H1 (cell line): Measurements from ENCODE around the gene GUCY2C. TPM values are rescaled to one million over a fixed set of nuclear protein-coding genes. Genes with fewer than 3 reads are reported as not detected.

ENCODE experiments used
- BCL11A ChIP-seq, 2 experiments: IDR thresholded peaks; one replicate each; pipeline ENCODE4 v1.6.1; 2011; ENCODE audit warnings: low read depth in 2 of 2, low read length in 2 of 2, mild to moderate bottlenecking in 2 of 2
- CHD1 ChIP-seq: IDR thresholded peaks from 2 replicates; pipeline ENCODE4 v1.6.1; 2012; ENCODE audit warnings: low read depth, low read length, improper control_type of control experiment
- HDAC2 ChIP-seq, 2 experiments: fragments of 300-600 bp in 1 of 2; sonication (generic) in 1 of 2; IDR thresholded peaks; 2 replicates each; pipeline ENCODE4 v1.6.1; 2011 to 2012; ENCODE audit warnings: low read depth in 2 of 2, low read length in 2 of 2, mild to moderate bottlenecking in 2 of 2, moderate library complexity in 2 of 2, borderline replicate concordance in 1 of 2, inconsistent platforms in 1 of 2
- NANOG ChIP-seq: IDR thresholded peaks from 2 replicates; pipeline ENCODE4 v1.6.1; 2011; ENCODE audit warnings: low read length, low read depth, mild to moderate bottlenecking, inconsistent platforms; ENCODE audit not compliant: insufficient read depth, poor library complexity, severe bottlenecking
- PHF8 ChIP-seq: fragments of 200-600 bp; sonication (generic); conservative IDR thresholded peaks from 2 replicates; pipeline ENCODE4 v1.7.1; 2012; ENCODE audit warnings: low read depth, mild to moderate bottlenecking, inconsistent platforms, low read length, moderate library complexity
- POLR2A ChIP-seq, 2 experiments: IDR thresholded peaks; 1 replicate in 1 of 2; 2 replicates in 1 of 2; pipeline ENCODE4 v1.6.1; 2011; ENCODE audit warnings: low read depth in 2 of 2, low read length in 2 of 2, mild to moderate bottlenecking in 2 of 2; ENCODE audit errors: control extremely low read depth in 1 of 2
- POU5F1 ChIP-seq: IDR thresholded peaks from 2 replicates; pipeline ENCODE4 v1.6.1; 2011; ENCODE audit warnings: low read depth, mild to moderate bottlenecking, low read length, moderate library complexity
- TAF1 ChIP-seq: IDR thresholded peaks from 2 replicates; pipeline ENCODE4 v1.6.1; 2011; ENCODE audit warnings: mild to moderate bottlenecking, low read depth, low read length
- polyA plus RNA-seq, 7 experiments: library from polyadenylated mRNA; depleted of rRNA in 3 of 7; stranded (reverse) in 5 of 7; unstranded in 2 of 7; fragments of >200 nt in 5 of 7; fragments of 200-250 nt in 2 of 7; gene quantifications; 1 replicate in 5 of 7; 2 replicates in 1 of 7; 4 replicates in 1 of 7; pipeline versions ENCODE4 v1.2.1 to v1.2.3, GENCODE V29; 2011 to 2013; ENCODE audit warnings: missing spikeins in 2 of 7, mixed read lengths in 2 of 7
- total RNA-seq: library from RNA; stranded (reverse); fragmentation: NEBNext Ultra II Directional; extraction: Animal tissue kit (Norgen Biotek cat#: 25700); gene quantifications from 2 replicates; pipeline ENCODE4 v1.2.1, GENCODE V29; 2021

The GUCY2C gene
- total and polyA plus RNA-seq, 2 of the 8 experiments (the other 6 are each of a cell fraction or from before 2014, with no cell fraction given) = 1.9 to 3.2 TPM

DNA sequence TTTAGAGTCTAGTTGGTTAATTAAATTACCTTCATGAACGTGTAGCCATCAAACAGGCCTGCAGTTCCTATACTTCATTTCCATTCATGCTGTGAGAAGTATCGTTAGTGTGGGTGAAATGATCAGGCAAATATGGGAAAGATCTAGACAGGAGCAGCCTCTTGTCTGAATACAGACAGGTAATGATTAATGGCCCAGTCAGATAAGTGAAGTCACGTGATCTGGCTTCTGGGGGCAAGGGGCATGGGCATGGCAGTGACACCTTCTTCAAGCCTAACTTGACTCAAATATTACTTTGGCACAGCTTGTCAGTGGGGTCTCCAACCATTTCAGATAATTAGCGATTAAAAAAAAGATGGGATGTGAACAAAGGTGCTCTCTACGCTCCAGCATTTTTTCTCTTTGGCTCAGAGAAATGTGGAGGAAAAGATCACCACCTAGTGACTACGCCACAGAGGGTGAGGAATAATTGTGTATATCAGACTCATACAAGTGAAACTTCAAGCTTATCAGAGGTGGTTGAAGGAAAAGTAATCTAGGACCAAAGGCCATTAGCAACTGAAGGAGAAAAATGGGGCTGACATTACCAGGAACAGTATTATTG, 17.8 kb downstream of the GUCY2C start (continued):
- TF ChIP-seq CHD1 (no peak), PHF8 (no peak), HDAC2 (IDR thresholded peaks at IDR 0.05; ENCODE audit: borderline replicate concordance in 1 of 2, low read depth in 2 of 2, low read length in 2 of 2) (no peak), TAF1 (no peak), POLR2A (IDR thresholded peaks at IDR 0.05; ENCODE audit: control extremely low read depth in 1 of 2, low read depth in 2 of 2, low read length in 2 of 2) (no peak), BCL11A (IDR thresholded peaks at IDR 0.05; ENCODE audit: low read depth in 2 of 2, low read length in 2 of 2) (no peak), NANOG (no peak), POU5F1 (no peak)
